Adrenal gland (tissue), 12 donors: ENCODE results near the gene TBX1. TPM values are rescaled to one million over a fixed set of nuclear protein-coding genes. Genes with fewer than 3 reads are reported as not detected.

Experiments
- DNase-seq, 7 donors: peaks; one replicate each; pipeline ENCODE4 v3.0.0-alpha.2; 2019 to 2020
- H3K27ac ChIP-seq, 5 donors: fragments of 200-600 bp; sonication (generic) in 4 of 5; 1 replicate in 3 of 5; 2 replicates in 2 of 5; pipeline versions ENCODE4 v1.5.1 to v1.8.0; 2016 to 2020; ENCODE audit warnings: mild to moderate bottlenecking in 1 of 5
- H3K27me3 ChIP-seq: fragments of 200-600 bp; 2 replicates; pipeline ENCODE4 v1.8.0; 2021
- H3K36me3 ChIP-seq, 2 donors: fragments of 200-600 bp; replicated peaks in 1 of 2; 1 replicate in 1 of 2; 2 replicates in 1 of 2; pipeline versions ENCODE4 v1.5.1 to v1.8.0; 2018 to 2022
- H3K4me1 ChIP-seq, 2 donors: fragments of 200-600 bp; replicated peaks in 1 of 2; 1 replicate in 1 of 2; 2 replicates in 1 of 2; pipeline versions ENCODE4 v1.5.1 to v1.8.0; 2018 to 2021
- H3K4me3 ChIP-seq, 4 donors: fragments of 200-600 bp; sonication (generic) in 3 of 4; one replicate each; pipeline ENCODE4 v1.5.1; 2016 to 2018
- H3K9me3 ChIP-seq, 3 donors: fragments of 200-600 bp; sonication (generic) in 1 of 3; replicated peaks in 1 of 3; 1 replicate in 2 of 3; 2 replicates in 1 of 3; pipeline versions ENCODE4 v1.5.1 to v1.8.0; 2016 to 2021
- CTCF ChIP-seq, 6 experiments: fragments of 450-650 bp in 4 of 6; fragments of 200-600 bp in 2 of 6; sonication (generic) in 1 of 6; IDR thresholded peaks; 1 replicate in 5 of 6; 2 replicates in 1 of 6; pipeline versions ENCODE4 v1.5.1 to v1.8.0; 2016 to 2021; ENCODE audit warnings: antibody characterized with exemption in 6 of 6, mild to moderate bottlenecking in 2 of 6, moderate library complexity in 1 of 6
- POLR2A ChIP-seq, 2 donors: fragments of 450-650 bp; IDR thresholded peaks; one replicate each; pipeline ENCODE4 v1.6.1; 2017; ENCODE audit warnings: antibody characterized with exemption in 2 of 2, mild to moderate bottlenecking in 2 of 2, moderate library complexity in 1 of 2
- WGBS, 4 donors: extraction: QIAGEN DNeasy Blood & Tissue Kit in 2 of 4; methylation state at CpG; one replicate each; pipeline versions ENCODE4 v1.1.5 to v1.1.7; 2013 to 2017; 5-methylcytosine and 5-hydroxymethylcytosine counted together
- intact Hi-C, 2 donors: fragments of 100-400 bp; cut with DNase I; formaldehyde crosslinking; loops; one replicate each; pipeline versions ENCODE4 v1.14.1 to v1.15.0; 2022 to 2023
- polyA plus RNA-seq, 3 donors: library from polyadenylated mRNA; stranded (reverse); fragments of 200-250 nt in 2 of 3; fragments of 350-450 nt in 1 of 3; fragmentation: Illumina TruSeq in 1 of 3; extraction: RNeasy Lipid Tissue Mini Kit (QIAGEN cat#74804) in 1 of 3; gene quantifications; one replicate each; pipeline ENCODE4 v1.2.3, GENCODE V29; 2013 to 2014
- total RNA-seq, 9 donors: library from RNA; depleted of rRNA in 4 of 9; stranded (reverse); fragments of >200 nt in 4 of 9; fragments of 120-200 nt in 1 of 9; fragmentation: NEBNext Ultra II Directional in 1 of 9; extraction: Animal tissue kit (Norgen Biotek cat#: 25700) in 1 of 9; gene quantifications; one replicate each; pipeline versions ENCODE4 v1.1.0 to v1.2.4, GENCODE V29; 2013 to 2023
- donor health status: healthy with polysubstance abuse.
- donor health status: Bipolar disorder and iron deficiency.
- donor health status: DM: yes; HTN: yes; CAD: no.
- donor health status: DM: no; HTN: no; CAD: no.
- donor health status: DM: no; HTN: no; CAD: no.
- donor health status: DM: yes; HTN: yes; CAD: no.

The TBX1 gene
- total and polyA plus RNA-seq, 12 donors = 0.11 to 10.1 (median 1.1) TPM; not detected in 3

DNA sequence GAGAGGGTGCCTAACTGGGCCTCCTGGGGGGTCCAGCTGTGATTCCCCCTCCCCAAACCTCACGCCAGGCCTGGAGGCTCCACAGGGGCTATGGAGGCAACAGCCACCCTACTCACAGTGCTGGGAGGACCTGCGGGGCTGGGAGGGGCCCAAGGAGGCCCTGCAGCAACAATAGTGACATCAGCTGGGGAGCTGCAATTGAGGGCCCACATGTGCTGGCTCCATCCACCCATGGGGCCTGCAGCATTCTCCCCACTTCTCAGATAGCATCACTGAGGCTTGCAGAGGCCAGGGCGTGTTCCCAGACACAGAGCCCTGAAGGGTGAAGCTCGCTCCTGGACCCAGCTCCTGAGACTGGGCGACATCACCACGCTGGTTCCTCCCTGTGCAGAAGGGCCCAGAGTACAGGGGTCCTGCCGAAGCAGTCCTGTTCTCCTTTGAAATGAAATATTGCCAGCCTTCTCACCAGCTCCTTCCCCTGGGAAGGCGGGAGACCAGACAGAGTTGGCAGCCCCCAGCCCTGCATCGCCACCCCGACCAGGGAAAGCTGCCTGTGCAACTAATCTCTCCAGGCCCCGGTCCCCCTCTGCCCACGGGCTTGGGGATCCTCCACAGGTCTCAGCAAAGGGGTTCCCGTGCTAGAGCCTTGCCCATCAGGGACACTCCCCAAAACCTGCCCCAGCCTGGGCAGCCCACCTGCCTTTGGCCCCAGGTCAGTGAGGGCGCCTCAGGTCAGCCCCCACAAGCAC lies 8.9 kb upstream of the TBX1 start:
- no peak for DNase-seq
- peaks cover 32% of the 10 kb centered on the region for H3K27me3 ChIP-seq
- WGBS, 4 donors = 76 to 88% (median 84%) methylated on average over 8 to 14 of the region's 14 CpGs
- peaks cover 0 to 3% of the 10 kb centered on the region in 2 donors for H3K4me1 ChIP-seq
- intact Hi-C loops = no loop called here
- TF ChIP-seq CTCF (IDR thresholded peaks at IDR 0.05) (no peak), POLR2A (IDR thresholded peaks at IDR 0.05) (no peak)
- no peaks in the 10 kb centered on the region for H3K9me3 ChIP-seq
- no peak overlapping the region for H3K27ac ChIP-seq
- H3K36me3 ChIP-seq = no peaks in the 10 kb centered on the region
- no peak overlapping the region for H3K4me3 ChIP-seq

DNA sequence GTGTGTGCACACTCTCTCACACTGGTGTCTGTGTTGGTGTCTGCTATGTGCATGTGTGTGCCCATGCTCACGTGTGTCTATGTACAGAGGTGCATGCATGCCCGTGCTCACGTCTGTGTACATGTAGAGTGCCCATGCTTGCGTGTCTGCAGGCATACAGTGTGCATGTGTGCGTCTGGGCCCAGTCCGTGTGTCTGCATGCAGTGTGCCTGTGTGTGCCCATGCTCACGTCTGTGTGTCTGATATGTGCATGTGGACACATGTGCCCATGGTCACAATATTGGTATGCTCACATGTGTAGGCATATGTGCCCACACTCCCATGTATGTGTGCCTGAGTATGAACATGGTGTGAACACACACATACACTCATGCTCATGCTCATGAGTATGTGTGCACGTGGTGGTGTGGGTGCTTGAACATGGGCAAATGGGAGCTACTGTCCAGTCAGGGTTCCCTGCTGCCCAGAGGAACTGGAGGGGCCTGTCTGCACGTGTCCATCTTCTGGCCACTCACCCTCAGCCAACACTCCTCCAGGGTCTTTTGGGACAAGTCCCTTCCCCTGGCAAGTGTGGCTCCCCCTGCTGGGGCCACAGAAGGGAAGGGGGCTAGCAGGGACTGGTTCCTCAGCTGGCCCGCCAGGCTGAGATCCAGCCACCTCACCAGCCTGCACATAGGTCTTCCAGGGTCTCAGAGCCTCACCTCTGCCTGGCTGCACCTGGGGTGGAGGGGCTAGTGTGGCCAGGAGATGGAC lies 7.3 kb upstream of the TBX1 start:
- intact Hi-C loops = no loop called here
- 68 to 85% (median 80%) methylated on average over 8 to 10 of the region's 10 CpGs for WGBS, 4 donors
- TF ChIP-seq POLR2A (IDR thresholded peaks at IDR 0.05) (no peak), CTCF (IDR thresholded peaks at IDR 0.05) (no peak)

DNA sequence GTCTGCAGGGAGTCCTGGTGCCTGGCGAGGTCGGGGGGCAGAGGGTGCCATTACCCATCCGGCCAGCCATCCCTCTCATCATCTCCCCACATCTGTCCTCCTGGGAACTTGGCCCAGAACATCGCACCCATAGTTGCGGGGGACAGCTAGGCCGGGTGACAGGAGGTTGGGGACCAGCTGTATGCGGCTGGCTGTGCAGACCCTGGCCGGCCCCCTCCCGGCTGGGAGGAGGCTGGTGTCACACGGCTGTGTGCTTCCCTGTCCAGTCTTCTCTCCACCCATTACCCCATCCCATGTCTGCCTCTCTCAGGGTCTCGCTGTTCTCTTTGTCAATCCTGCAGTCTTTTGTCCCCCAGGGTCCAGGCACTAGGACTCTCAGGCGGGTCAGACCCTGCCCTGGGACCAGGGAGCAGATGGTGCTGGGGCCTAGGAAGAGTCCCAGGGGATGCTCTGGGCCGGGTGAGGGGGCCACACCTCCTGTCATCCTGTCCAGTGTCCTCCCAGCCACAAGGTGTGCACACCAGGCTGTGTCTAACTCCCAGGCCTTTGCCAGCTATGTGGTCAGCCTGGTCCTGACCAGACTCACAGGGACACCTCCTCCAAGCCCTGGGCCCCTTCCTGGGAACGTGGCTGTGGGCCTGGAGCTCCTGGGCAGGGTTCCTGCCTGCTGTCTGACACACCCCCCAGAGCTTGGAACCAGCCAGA lies 6.4 kb upstream of the TBX1 start:
- Histone ChIP-seq H3K27me3 (peaks cover 50% of the 10 kb centered on the region), H3K4me3 (no peak overlapping the region), H3K27ac (no peak overlapping the region), H3K9me3 (no peaks in the 10 kb centered on the region), H3K36me3 (no peaks in the 10 kb centered on the region), H3K4me1 (peaks cover 5 to 8% of the 10 kb centered on the region in 2 donors)
- intact Hi-C loops = no loop called here
- WGBS, 4 donors = 53 to 72% (median 71%) methylated on average over 5 to 14 of the region's 14 CpGs
- TF ChIP-seq POLR2A (IDR thresholded peaks at IDR 0.05) = no peak
- no peak for DNase-seq

More for the DNA sequence above, 7.3 kb upstream of the TBX1 start:
- Histone ChIP-seq H3K4me1 (peaks cover 5 to 8% of the 10 kb centered on the region in 2 donors), H3K36me3 (no peaks in the 10 kb centered on the region), H3K27ac (no peak overlapping the region), H3K9me3 (no peaks in the 10 kb centered on the region), H3K27me3 (peaks cover 41% of the 10 kb centered on the region), H3K4me3 (no peak overlapping the region)
- no peak for DNase-seq

DNA sequence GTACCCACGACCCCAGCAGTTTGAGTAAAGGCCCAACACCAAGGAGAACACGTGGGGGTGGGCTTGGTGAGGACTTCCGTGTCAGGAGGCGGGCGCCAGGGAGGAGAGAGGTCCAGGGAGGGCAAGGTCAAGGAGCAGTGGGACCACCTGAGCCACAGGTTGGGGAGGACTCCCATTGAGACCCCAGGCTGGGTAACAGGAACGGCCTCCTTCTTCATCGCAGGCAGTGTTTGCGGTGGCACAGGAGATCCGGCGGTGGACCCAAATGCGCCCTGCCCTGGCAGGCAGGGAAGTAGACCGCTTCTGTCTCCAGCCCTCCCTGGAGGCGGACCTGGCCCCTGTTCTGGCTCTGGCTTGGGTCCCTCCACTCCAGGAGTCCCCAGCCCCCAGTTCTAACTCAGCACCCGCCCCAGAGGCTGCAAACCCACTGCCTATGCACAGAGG lies 5.9 kb upstream of the TBX1 start:
- TF ChIP-seq CTCF (IDR thresholded peaks at IDR 0.05) (no peak), POLR2A (IDR thresholded peaks at IDR 0.05) (no peak)
- Histone ChIP-seq H3K4me3 (no peak overlapping the region), H3K27me3 (peaks cover 56% of the 10 kb centered on the region), H3K27ac (no peak overlapping the region), H3K4me1 (peaks cover 5 to 8% of the 10 kb centered on the region in 2 donors), H3K36me3 (no peaks in the 10 kb centered on the region), H3K9me3 (no peaks in the 10 kb centered on the region)
- 41 to 61% (median 47%) methylated on average over 8 to 14 of the region's 14 CpGs for WGBS, 4 donors
- DNase-seq = no peak
- intact Hi-C loops = no loop called here
